IMR-90 (cell line): ENCODE data around the gene CMSS1.

Experiments
- BHLHE40 ChIP-seq: fragments of 150-350 bp; IDR thresholded peaks from 2 replicates; pipeline ENCODE4 v1.6.1; 2016; ENCODE audit warnings: mild to moderate bottlenecking, low read depth, low read length
- CTCF ChIP-seq: conservative IDR thresholded peaks from 2 replicates; pipeline ENCODE4 v1.5.1; 2012; ENCODE audit warnings: mild to moderate bottlenecking, low read depth, low read length, improper control_type of control experiment
- ELK1 ChIP-seq: fragments of 150-350 bp; IDR thresholded peaks from 2 replicates; pipeline ENCODE4 v1.6.1; 2016; ENCODE audit warnings: low read depth, mild to moderate bottlenecking, low read length, moderate library complexity, borderline replicate concordance
- MAZ ChIP-seq: IDR thresholded peaks from 2 replicates; pipeline ENCODE4 v1.6.1; 2012; ENCODE audit warnings: low read depth, mild to moderate bottlenecking, low read length, improper control_type of control experiment, moderate library complexity, borderline replicate concordance
- MXI1 ChIP-seq: IDR thresholded peaks from 2 replicates; pipeline ENCODE4 v1.6.1; 2012; ENCODE audit warnings: low read depth, mild to moderate bottlenecking, low read length, moderate library complexity, borderline replicate concordance
- POLR2A ChIP-seq: IDR thresholded peaks from 2 replicates; pipeline ENCODE4 v1.6.1; 2012; ENCODE audit warnings: mild to moderate bottlenecking, low read depth, low read length
- RAD21 ChIP-seq: IDR thresholded peaks from 2 replicates; pipeline ENCODE4 v1.6.1; 2012; ENCODE audit warnings: low read length, improper control_type of control experiment
- RFX5 ChIP-seq: IDR thresholded peaks from 2 replicates; pipeline ENCODE4 v1.8.0; 2012; ENCODE audit warnings: low read depth, mild to moderate bottlenecking, low read length, moderate library complexity
- SMC3 ChIP-seq: fragments of 150-350 bp; IDR thresholded peaks from 2 replicates; pipeline ENCODE4 v1.6.1; 2016; ENCODE audit warnings: low read depth, mild to moderate bottlenecking, antibody characterized with exemption, low read length, moderate library complexity
- USF2 ChIP-seq: fragments of 150-350 bp; IDR thresholded peaks from 2 replicates; pipeline ENCODE4 v1.6.1; 2017; ENCODE audit warnings: mild to moderate bottlenecking, antibody characterized with exemption, low read length, low read depth

GRCh38 chr3:99965681-99966408 is 148.2 kb downstream of the CMSS1 start:
- TF ChIP-seq CTCF, result no peak
- TF ChIP-seq POLR2A, result no peak
- no peak for TF ChIP-seq USF2
- no peak for TF ChIP-seq BHLHE40
- TF ChIP-seq SMC3, result no peak
- TF ChIP-seq ELK1, result no peak
- TF ChIP-seq RFX5, result no peak
- no peak for TF ChIP-seq MXI1
- TF ChIP-seq RAD21, result no peak
- TF ChIP-seq MAZ, result no peak
